H1 (cell line): Measurements from ENCODE around the gene HIVEP2. TPM values are rescaled to one million over a fixed set of nuclear protein-coding genes. Genes with fewer than 3 reads are reported as not detected.

ENCODE experiments used
- EP300 ChIP-seq, 2 experiments: IDR thresholded peaks; 1 replicate in 1 of 2; 2 replicates in 1 of 2; pipeline ENCODE4 v1.6.1; 2011 to 2012; ENCODE audit warnings: low read depth in 2 of 2, low read length in 2 of 2, mild to moderate bottlenecking in 2 of 2, borderline replicate concordance in 1 of 2, inconsistent platforms in 1 of 2, moderate library complexity in 1 of 2
- HDAC2 ChIP-seq, 2 experiments: fragments of 300-600 bp in 1 of 2; sonication (generic) in 1 of 2; IDR thresholded peaks; 2 replicates each; pipeline ENCODE4 v1.6.1; 2011 to 2012; ENCODE audit warnings: low read depth in 2 of 2, low read length in 2 of 2, mild to moderate bottlenecking in 2 of 2, moderate library complexity in 2 of 2, borderline replicate concordance in 1 of 2, inconsistent platforms in 1 of 2
- RBBP5 ChIP-seq: IDR thresholded peaks from 2 replicates; pipeline ENCODE4 v1.7.1; 2012; ENCODE audit warnings: low read depth, mild to moderate bottlenecking, inconsistent platforms, low read length, moderate library complexity, borderline replicate concordance
- SIN3A ChIP-seq, 2 experiments: IDR thresholded peaks in 1 of 2; conservative IDR thresholded peaks in 1 of 2; 2 replicates each; pipeline ENCODE4 v1.6.1; 2011 to 2012; ENCODE audit warnings: low read length in 2 of 2, improper control_type of control experiment in 1 of 2, low read depth in 1 of 2, mild to moderate bottlenecking in 1 of 2
- SRF ChIP-seq: IDR thresholded peaks from 2 replicates; pipeline ENCODE4 v1.6.1; 2011; ENCODE audit warnings: mild to moderate bottlenecking, low read depth, low read length, moderate library complexity
- polyA plus RNA-seq, 7 experiments: library from polyadenylated mRNA; depleted of rRNA in 3 of 7; stranded (reverse) in 5 of 7; unstranded in 2 of 7; fragments of >200 nt in 5 of 7; fragments of 200-250 nt in 2 of 7; gene quantifications; 1 replicate in 5 of 7; 2 replicates in 1 of 7; 4 replicates in 1 of 7; pipeline versions ENCODE4 v1.2.1 to v1.2.3, GENCODE V29; 2011 to 2013; ENCODE audit warnings: missing spikeins in 2 of 7, mixed read lengths in 2 of 7
- total RNA-seq: library from RNA; stranded (reverse); fragmentation: NEBNext Ultra II Directional; extraction: Animal tissue kit (Norgen Biotek cat#: 25700); gene quantifications from 2 replicates; pipeline ENCODE4 v1.2.1, GENCODE V29; 2021

Gene HIVEP2
- total and polyA plus RNA-seq, 2 of the 8 experiments (the other 6 are each of a cell fraction or from before 2014, with no cell fraction given), result 2.2 to 6.1 TPM

- TF ChIP-seq HDAC2 (IDR thresholded peaks at IDR 0.05; ENCODE audit: borderline replicate concordance in 1 of 2, low read depth in 2 of 2, low read length in 2 of 2), result no peak
- no peak for TF ChIP-seq EP300 (IDR thresholded peaks at IDR 0.05; ENCODE audit: borderline replicate concordance in 1 of 2, low read depth in 2 of 2, low read length in 2 of 2)
- no peak for TF ChIP-seq SIN3A (conservative IDR thresholded peaks at IDR 0.05 in 1 of 2, IDR thresholded peaks at IDR 0.05 in 1 of 2; ENCODE audit: low read depth in 1 of 2, low read length in 2 of 2)
- no peak for TF ChIP-seq SRF
- TF ChIP-seq RBBP5, result no peak
These were observed 223.6 kb downstream of the HIVEP2 start (continued) for GRCh38 chr6:142721215-142721920.
